ENCODE measurements around the gene SPATA31A1.
"Not testable (repeated sequence)": the region's sequence is repeated elsewhere in the genome, so short reads cannot be mapped to it uniquely, and the experiment has no call there.

Gene SPATA31A1

GRCh38 chr9:39355369-39355768 lies at the start of gene SPATA31A1:
Gene SPATA31A1 (plus strand): TSS chr9:39355669. CDS start chr9:39355731, 62 bp downstream.
- FAIRE-seq; DNase-seq (ENCODE audit: insufficient read length, low spot score): not testable (repeated sequence)

- DNase-seq (ENCODE audit: insufficient read length, low spot score); FAIRE-seq: not testable (repeated sequence)
These were observed 52.1 kb downstream of the SPATA31A1 start for GRCh38 chr9:39407261-39408204.

GRCh38 chr9:39411254-39411940 lies 55.9 kb downstream of the SPATA31A1 start:
- not testable (repeated sequence) for DNase-seq (ENCODE audit: insufficient read length, low spot score); FAIRE-seq
